GM12891 (cell line): Measurements from ENCODE around the gene LCN2. TPM values are rescaled to one million over a fixed set of nuclear protein-coding genes. Genes with fewer than 3 reads are reported as not detected.

Source experiments
- DNase-seq: peaks from one replicate; pipeline ENCODE4 v3.0.0; 2011; ENCODE audit warnings: low spot score; ENCODE audit not compliant: insufficient read length
- FAIRE-seq: peaks from 2 replicates; lab custom pipeline; 2011; peaks lifted over from hg19 to GRCh38; lab: Jason Lieb, UNC
- PAX5 ChIP-seq: IDR thresholded peaks from 2 replicates; pipeline ENCODE4 v1.6.1; 2011; ENCODE audit warnings: low read length, moderate library complexity, mild to moderate bottlenecking; ENCODE audit not compliant: insufficient read depth, severe bottlenecking
- POLR2A ChIP-seq: IDR thresholded peaks from 2 replicates; pipeline ENCODE4 v1.6.1; 2011; ENCODE audit warnings: low read depth, low read length, control low read depth
- POLR2AphosphoS5 ChIP-seq: IDR thresholded peaks from 2 replicates; pipeline ENCODE4 v1.6.1; 2011; ENCODE audit warnings: low read depth, low read length, control low read depth
- POU2F2 ChIP-seq: IDR thresholded peaks from 2 replicates; pipeline ENCODE4 v1.6.1; 2011; ENCODE audit warnings: low read depth, mild to moderate bottlenecking, control low read depth, low read length, moderate library complexity
- SPI1 ChIP-seq: IDR thresholded peaks from 2 replicates; pipeline ENCODE4 v1.6.1; 2011; ENCODE audit warnings: low read depth, low read length, control low read depth
- TAF1 ChIP-seq: IDR thresholded peaks from 2 replicates; pipeline ENCODE4 v1.6.1; 2011; ENCODE audit warnings: low read depth, low read length, control low read depth
- polyA plus RNA-seq: library from polyadenylated mRNA; unstranded; fragments of >200 nt; gene quantifications from one replicate; pipeline ENCODE4 v1.2.1, GENCODE V29; 2012; ENCODE audit warnings: low read depth, missing spikeins, inconsistent platforms; ENCODE audit not compliant: missing spikeins

LCN2 gene
- polyA plus RNA-seq: not detected

DNA sequence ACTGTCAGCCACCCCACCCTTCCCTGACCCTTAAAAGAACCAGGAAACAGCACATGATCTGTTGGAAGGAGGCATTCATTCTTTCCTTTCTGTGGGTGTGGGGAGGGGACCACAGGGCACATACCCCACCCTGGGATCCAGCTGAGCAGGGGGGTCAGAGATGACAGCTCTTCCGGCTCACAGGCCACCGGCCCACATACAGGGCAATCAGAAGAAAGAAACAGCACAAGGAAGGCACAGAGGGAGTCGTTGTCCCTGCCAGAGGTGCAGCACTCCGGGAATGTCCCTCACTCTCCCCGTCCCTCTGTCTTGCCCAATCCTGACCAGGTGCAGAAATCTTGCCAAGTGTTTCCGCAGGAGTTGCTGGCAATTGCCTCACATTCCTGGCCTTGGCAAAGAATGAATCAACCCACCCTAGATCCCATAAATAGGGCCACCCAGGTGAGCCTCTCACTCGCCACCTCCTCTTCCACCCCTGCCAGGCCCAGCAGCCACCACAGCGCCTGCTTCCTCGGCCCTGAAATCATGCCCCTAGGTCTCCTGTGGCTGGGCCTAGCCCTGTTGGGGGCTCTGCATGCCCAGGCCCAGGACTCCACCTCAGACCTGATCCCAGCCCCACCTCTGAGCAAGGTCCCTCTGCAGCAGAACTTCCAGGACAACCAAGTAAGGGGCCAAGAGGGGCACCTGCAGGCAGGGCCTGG lies at the start of gene LCN2:
LCN2 (plus strand) TSS at position 453 of the 701 bp plus-strand sequence; CDS start at position 526, 73 bp downstream.
- TF ChIP-seq PAX5 (no peak), POLR2A (no peak), POLR2AphosphoS5 (no peak), POU2F2 (no peak), SPI1 (no peak), TAF1 (no peak)
- no peak for FAIRE-seq
- DNase-seq: peak; percentile 12

- TF ChIP-seq POLR2AphosphoS5 (no peak), PAX5 (no peak), SPI1 (no peak), POU2F2 (no peak), TAF1 (no peak), POLR2A (no peak)
- FAIRE-seq (no peak), DNase-seq (no peak)
These were observed 49.2 kb upstream of the LCN2 start for GRCh38 chr9:128099932-128100491.

- TF ChIP-seq POLR2AphosphoS5 (no peak), POLR2A (no peak), POU2F2 (no peak), SPI1 (no peak), TAF1 (no peak), PAX5 (no peak)
- no peak for FAIRE-seq
- DNase-seq: no peak
These were observed 48.7 kb upstream of the LCN2 start for GRCh38 chr9:128100581-128100980.

GRCh38 chr9:128101231-128101661 lies 48.0 kb upstream of the LCN2 start:
- DNase-seq (no peak), FAIRE-seq (no peak)
- no peak for TF ChIP-seq PAX5
- TF ChIP-seq SPI1: no peak
- TF ChIP-seq TAF1: no peak
- TF ChIP-seq POLR2AphosphoS5: no peak
- TF ChIP-seq POLR2A: no peak

DNA sequence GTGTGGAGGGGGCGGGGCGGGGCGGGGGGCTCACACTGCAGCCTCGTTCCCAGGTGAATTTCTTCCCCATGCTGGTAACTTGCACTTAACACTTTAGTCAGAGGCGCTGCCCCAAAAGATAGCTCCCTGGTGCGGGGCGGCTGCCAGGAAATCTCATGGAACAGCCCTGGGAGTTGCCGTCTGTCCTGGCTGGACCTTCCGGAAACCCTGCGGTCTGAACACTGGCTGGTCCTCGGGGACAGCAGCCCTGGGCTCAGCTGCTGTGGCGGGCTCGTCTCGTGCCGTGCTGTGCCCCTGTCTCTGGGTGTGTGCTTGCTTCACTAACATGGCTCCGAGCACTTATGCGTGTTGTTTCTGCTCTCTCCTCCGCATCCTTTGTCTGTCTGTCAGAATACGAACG lies 47.6 kb upstream of the LCN2 start:
- FAIRE-seq (no peak), DNase-seq (no peak)
- no peak for TF ChIP-seq PAX5
- no peak for TF ChIP-seq POLR2AphosphoS5
- no peak for TF ChIP-seq SPI1
- TF ChIP-seq POLR2A: no peak
- TF ChIP-seq TAF1: no peak
- TF ChIP-seq POU2F2: no peak

GRCh38 chr9:128102196-128102595 lies 47.1 kb upstream of the LCN2 start:
- FAIRE-seq: no peak
- DNase-seq: no peak
- TF ChIP-seq POLR2A (no peak), TAF1 (no peak), SPI1 (no peak), PAX5 (no peak), POU2F2 (no peak), POLR2AphosphoS5 (no peak)

GRCh38 chr9:128102861-128103588 lies 46.2 kb upstream of the LCN2 start:
- DNase-seq: no peak
- TF ChIP-seq SPI1 (no peak), TAF1 (no peak), PAX5 (no peak), POLR2A (no peak), POU2F2 (no peak), POLR2AphosphoS5 (no peak)
- FAIRE-seq: no peak

GRCh38 chr9:128103589-128103962 lies 45.7 kb upstream of the LCN2 start:
- FAIRE-seq (no peak), DNase-seq (no peak)
- TF ChIP-seq PAX5: no peak
- TF ChIP-seq POLR2A: no peak
- TF ChIP-seq TAF1: no peak
- TF ChIP-seq POU2F2: no peak
- TF ChIP-seq SPI1: no peak
- TF ChIP-seq POLR2AphosphoS5: no peak

- FAIRE-seq: no peak
- DNase-seq: no peak
- TF ChIP-seq PAX5 (no peak), TAF1 (no peak), POU2F2 (no peak), POLR2A (no peak), SPI1 (no peak), POLR2AphosphoS5 (no peak)
These were observed 45.1 kb upstream of the LCN2 start for GRCh38 chr9:128104171-128104618.
